DMS 273 treated with DMSO at 0.1 percent for 48 hours (cell line): ENCODE data around the gene RELN.

ENCODE experiments used
- DNase-seq: peaks from one replicate; lab custom pipeline; 2025; lab: John Stamatoyannopoulos, UW

Gene RELN

DNA sequence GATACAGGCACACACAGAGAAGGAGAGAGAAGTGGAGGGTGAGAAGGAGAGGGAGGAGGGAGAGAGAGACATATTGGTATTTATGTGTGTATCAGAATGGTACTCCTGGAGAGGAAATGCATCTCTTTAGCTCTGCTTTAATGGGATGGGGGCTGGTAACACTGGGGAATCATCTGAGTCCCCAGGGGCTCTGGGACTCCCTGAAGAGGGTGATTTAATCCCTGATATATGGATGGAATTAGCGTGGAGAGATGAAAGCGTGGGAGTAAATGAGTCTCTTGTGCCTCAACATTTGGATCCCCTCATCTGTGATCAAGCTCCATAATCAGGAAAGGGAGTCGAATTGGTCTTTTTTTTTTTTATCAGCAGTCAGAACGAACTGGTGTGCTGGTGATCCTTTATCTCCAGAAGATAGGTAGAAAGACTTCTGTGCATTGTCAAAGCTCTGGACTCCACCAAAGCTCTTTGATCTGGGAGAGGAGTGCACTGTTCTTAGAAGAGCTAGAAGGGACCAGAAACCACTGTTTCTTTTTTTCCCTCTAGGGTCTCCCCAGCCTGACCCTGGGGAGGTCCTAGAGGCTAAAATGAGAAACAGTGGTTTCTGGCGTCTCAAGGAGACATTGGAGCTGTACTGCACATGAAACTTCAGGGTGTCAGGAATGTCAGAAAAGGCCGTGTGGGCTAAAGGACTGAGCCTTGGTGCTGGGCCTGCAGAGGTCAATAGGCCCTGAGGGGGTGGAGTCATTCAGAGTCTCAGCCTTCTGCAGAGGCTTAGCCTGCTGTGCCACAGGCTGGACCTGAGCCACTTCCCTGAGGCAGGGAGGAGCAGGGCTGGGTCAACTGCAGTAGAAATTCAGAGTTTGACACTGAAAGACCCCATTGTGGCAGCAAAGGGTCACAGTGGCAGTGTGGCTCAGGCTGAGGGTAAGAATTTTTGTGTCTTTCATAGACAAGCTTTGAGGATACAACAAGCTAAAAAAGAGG is 309.0 kb downstream of the RELN start:
- no peak for DNase-seq

DNA sequence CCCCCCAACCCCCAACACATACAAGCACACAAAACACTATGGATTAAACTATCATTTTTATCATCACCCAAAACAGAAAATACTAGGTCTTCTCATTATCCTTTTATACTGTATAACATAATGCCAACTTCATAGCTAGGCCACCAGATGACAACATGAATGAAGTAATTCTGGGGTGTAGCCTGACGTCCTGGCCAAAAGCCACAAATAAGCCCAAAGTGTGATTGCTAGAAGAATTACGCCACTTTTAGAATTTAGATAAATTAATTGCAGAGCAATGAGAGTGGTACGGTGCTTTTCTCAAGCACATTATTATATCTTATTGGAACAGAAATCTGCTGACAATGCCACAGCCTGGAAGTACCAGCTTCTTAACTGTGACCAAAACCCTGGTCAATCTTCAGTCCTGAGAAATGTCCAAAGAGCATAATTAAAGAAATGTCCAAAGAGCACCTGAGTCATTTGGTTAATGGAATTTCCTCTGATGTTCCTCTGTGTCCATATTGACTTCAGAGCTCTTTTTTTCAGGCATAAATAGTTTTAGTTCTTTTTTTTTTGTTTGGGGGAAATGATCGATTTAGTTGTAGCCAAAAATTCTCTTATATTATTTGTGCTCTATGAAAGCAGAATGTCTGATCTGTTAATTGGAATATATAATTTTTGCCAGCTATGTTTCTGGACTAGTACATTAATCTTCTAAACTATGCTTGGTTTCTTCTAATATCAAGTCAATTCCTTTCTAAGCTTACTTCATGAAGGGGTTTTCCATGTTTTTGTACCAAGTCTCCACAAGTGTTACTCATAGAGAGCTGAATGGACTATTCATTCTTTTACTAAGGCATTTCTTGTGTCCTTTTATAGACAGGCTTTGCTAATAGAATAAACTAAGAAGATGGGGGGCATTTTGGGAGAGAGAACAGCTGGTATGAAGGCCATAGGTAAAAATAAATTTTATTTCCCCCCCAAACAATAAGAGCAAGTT is 310.0 kb downstream of the RELN start:
- DNase-seq, result no peak

DNA sequence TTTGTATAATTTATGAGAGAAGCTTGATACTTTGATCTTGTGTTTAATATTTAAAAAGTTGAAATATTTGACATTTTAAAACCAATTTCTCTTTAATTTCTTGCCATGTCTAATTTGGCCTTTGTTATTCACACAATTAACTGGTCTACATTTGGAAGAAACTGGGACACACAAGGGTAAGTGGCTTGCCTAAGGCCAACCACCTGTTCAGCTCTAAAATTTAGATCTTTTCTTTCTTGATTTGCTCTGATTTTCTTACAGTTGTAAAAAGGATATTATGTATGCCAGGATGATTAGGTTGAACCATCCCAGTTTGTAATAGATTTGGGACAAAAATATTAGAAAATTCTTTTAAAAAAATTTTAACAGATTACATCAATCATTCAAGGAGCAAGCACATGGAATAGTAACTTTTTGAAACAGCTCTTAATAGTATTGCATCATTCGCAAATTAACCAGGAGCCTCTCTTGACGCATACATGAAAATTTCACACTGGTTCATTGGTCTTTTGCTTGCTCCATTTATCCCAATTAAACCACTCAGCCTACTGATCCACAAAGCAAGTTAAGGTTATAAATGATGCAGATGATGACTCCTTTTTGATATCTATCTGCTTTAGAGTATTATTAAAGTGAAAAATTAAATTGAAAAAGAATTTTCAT is 321.0 kb downstream of the RELN start:
- DNase-seq, result no peak

- no peak for DNase-seq
These were observed 323.1 kb downstream of the RELN start for GRCh38 chr7:103666326-103666725.

- no peak for DNase-seq
These were observed 324.9 kb downstream of the RELN start for GRCh38 chr7:103664577-103664976.

DNA sequence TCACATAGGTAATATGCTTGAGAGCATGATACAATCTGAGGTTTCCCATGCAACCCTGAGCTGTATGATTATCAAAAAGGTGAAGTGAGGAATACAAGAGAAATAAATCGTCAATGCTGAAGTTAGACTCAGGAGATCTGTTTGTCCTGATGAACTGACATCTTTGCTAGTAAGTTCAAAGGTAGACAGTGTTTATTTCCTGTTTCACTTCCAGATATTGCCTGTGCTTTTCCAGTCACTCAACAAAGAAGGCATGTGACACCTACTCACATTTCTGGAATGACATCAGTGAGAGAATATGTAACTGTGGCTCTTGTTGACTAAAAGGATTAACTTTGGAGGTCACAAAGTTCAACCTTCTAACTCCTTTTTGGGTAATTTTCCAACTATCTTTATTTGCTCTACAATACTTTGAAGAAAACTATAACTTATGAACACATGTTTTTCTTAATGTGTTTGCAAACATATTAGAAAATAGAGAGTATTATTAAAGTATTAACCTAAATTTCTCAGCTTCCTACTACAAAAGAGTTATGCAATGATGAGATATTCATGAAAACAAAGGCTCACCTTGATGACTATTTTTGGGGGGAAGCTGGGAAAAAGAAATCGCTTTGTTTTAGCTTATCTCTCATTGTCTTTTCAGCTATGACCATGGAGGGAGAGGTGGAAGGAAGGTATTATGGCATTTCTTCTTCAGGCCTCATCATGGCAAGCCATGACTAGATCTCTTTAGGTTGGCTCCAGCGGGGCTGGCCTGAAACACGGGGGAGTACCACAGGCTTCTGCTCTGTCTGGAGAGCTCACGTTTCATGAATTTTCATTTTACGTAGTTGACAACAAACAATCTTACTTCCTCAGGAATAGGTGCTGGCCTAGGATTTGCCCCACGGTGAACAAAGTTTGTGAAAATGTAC is 328.7 kb downstream of the RELN start:
- DNase-seq, result no peak

- DNase-seq, result no peak
These were observed 331.1 kb downstream of the RELN start for GRCh38 chr7:103658055-103659005.

DNA sequence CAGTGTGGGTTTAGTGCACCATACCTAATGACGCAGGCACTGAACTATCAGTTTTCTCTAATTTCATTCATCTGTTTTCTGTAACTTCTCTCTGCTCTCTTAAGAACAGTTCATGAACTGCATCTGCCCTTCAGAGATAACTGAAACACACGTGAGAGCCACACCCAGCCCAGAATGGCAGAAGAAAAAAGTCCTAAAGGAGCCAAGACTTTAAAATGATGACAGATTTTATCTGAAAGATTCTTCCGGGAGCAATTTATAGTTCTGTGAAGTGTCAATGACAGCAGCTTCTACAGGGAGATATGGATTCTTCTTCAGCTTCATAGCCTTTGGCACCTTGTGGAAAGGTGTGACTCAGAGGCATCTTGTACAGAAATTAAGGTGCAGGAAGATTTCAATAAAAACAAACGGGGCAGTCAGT is 332.0 kb downstream of the RELN start:
- no peak for DNase-seq

DNA sequence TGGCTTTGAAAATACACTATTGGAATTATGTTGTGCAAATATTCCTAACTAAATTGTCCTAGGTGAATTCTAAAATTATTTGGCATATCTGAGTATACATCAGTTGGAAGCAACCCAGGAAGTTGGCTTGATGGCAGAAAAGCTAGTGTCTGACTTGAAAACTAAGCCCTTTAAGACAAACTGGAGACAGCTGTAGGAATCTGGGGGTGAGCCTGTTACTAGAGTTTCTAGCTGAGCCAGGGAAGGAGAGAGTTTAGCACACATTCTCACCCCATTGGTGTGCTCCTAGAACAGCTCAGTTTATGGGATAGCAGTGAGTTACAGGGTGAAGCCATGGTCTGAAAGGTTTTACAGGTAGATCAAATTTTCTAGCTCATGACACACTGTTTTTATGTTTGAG is 333.2 kb downstream of the RELN start:
- no peak for DNase-seq

- DNase-seq, result no peak
These were observed 337.7 kb downstream of the RELN start for GRCh38 chr7:103651593-103652377.

GRCh38 chr7:103649052-103649451 is 340.4 kb downstream of the RELN start:
- no peak for DNase-seq

DNA sequence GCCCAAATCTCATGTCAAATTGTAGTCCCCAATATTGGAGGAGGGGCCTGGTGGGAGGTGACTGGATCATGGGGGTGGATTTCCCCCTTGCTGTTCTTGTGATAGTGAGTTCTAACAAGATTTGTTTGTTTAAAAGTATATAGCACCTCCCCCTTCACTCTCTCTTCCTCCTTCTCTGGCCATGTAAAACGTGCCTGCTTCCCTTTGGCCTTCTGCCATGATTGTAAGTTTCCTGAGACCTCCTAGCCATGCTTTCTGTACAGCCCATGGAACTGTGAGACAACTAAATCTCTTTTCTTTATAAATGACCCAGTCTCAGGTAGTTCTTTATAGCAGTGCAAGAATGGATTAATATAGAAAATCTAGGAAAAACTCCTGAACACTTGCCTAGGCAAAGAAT is 341.3 kb downstream of the RELN start:
- no peak for DNase-seq

DNA sequence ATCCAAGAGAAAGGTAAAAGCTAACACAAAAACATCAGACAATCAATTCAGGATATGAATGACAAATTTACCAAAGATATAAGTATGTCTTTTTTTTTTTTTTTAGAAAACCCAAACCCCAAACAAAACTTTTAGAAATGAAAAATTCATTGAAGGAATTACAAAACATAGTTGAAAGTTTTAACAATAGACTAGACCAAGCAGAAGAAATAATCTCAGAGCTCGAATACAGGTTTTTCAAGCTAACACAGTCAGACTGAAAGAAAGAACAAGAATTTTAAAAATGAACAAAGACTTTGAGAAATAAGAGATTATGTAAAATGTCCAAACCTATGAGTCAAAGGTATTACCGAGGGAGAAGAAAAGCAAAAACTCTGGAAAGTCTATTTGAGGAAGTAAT is 345.1 kb downstream of the RELN start:
- DNase-seq, result no peak

- no peak for DNase-seq
These were observed 349.3 kb downstream of the RELN start for GRCh38 chr7:103640031-103640779.

DNA sequence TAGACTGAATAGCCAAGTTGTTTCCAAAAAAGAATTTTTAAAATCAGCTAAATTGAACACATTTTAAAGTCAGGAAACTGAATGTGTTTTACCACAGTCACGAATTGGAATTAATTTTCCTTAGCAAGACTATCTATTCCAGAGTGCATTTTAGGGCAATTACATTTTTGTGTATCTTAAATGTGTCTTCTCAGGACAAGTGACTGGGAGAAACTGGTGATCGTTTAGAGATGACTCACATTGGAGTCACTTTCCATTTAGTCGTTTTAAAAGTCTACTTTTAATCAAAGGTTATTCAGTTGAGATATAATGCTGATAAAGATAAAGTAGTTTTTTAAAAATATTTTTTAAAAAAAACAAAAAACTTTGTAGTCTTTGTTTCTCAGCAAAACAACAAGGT is 351.7 kb downstream of the RELN start:
- no peak for DNase-seq

- DNase-seq, result no peak
These were observed 352.4 kb downstream of the RELN start for GRCh38 chr7:103637094-103637493.

DNA sequence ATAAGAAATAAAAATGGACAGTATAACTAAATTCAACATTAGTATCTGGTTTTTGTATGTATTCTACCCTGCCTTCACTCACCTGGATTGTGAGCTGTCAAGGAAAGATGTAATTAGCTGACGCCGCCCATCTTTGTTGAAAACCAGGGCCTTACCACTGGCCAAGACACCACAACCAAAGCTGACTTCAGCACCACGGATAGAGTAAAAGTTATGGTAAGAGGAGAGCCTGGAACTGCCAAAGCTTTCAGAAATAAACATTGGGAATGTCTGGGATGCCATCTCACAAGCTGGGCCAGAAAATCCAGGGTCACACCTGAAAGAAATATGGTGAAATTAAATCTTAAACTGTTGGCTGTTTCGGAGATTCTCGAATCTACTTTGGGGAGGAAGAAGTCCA is 353.3 kb downstream of the RELN start:
- no peak for DNase-seq

- DNase-seq, result no peak
These were observed 356.5 kb downstream of the RELN start for GRCh38 chr7:103632972-103633371.
